Psoas muscle (tissue), 8 donors: Measurements from ENCODE around the gene ENDOV. TPM values are rescaled to one million over a fixed set of nuclear protein-coding genes. Genes with fewer than 3 reads are reported as not detected.

Source experiments
- ATAC-seq, 4 donors: fragments of 200-7000 bp; cut with Tn5 transposase; one replicate each; pipeline ENCODE4 v1.9.1; 2020; ENCODE audit warnings: moderate library complexity in 3 of 4, mild to moderate bottlenecking in 2 of 4
- DNase-seq, 2 donors: peaks; one replicate each; pipeline ENCODE4 v3.0.0-alpha.2; 2020
- H3K27ac ChIP-seq: fragments of 200-600 bp; one replicate; pipeline ENCODE4 v1.8.0; 2022
- H3K27me3 ChIP-seq, 3 donors: fragments of 200-600 bp in 1 of 3; one replicate each; pipeline versions ENCODE4 v1.6.1 to v1.8.0; 2013 to 2022; ENCODE audit warnings: low read length in 2 of 3, mild to moderate bottlenecking in 2 of 3, moderate library complexity in 1 of 3; ENCODE audit not compliant: insufficient read depth in 3 of 3
- H3K36me3 ChIP-seq, 2 donors: fragments of 200-600 bp in 1 of 2; one replicate each; pipeline versions ENCODE4 v1.6.1 to v1.8.0; 2013 to 2022; ENCODE audit warnings: low read depth in 1 of 2, mild to moderate bottlenecking in 1 of 2, moderate library complexity in 1 of 2; ENCODE audit not compliant: insufficient read depth in 1 of 2
- H3K4me1 ChIP-seq: fragments of 200-600 bp; one replicate; pipeline ENCODE4 v1.8.0; 2022
- H3K4me3 ChIP-seq: fragments of 200-600 bp; one replicate; pipeline ENCODE4 v1.8.0; 2022; ENCODE audit warnings: mild to moderate bottlenecking
- H3K9me3 ChIP-seq: fragments of 200-600 bp; one replicate; pipeline ENCODE4 v1.8.0; 2022
- WGBS, 3 donors: extraction: QIAGEN DNeasy Blood & Tissue Kit; methylation state at CpG; one replicate each; pipeline versions ENCODE4 v1.1.6 to v1.1.7; 2013; 5-methylcytosine and 5-hydroxymethylcytosine counted together
- intact Hi-C, 2 donors: fragments of 100-400 bp; cut with DNase I; formaldehyde crosslinking; loops; one replicate each; pipeline versions ENCODE4 v1.11.0 to v1.14.2; 2022
- polyA plus RNA-seq, 3 donors: library from polyadenylated mRNA; stranded (reverse); fragments of 200-250 nt; gene quantifications; one replicate each; pipeline ENCODE4 v1.2.3, GENCODE V29; 2013
- total RNA-seq, 4 donors: library from RNA; stranded (reverse); fragmentation: NEBNext Ultra II Directional in 2 of 4; extraction: Animal tissue kit (Norgen Biotek cat#: 25700) in 2 of 4; gene quantifications; one replicate each; pipeline versions ENCODE4 v1.2.1 to v1.2.4, GENCODE V29; 2021 to 2023
- TF ChIP-seq, protein P1 (sequence below): fragments of 200-600 bp; IDR thresholded peaks from one replicate; pipeline ENCODE4 v1.8.0; 2022; ENCODE audit warnings: antibody characterized with exemption
- donor health status: healthy with polysubstance abuse.
- donor health status: DM: no; HTN: no; CAD: no; lungs with moderate emphysema.
- donor health status: Bipolar disorder and iron deficiency.
- donor health status: healthy.
- donor health status: DM: yes; HTN: yes; CAD: no.
- donor health status: DM: no; HTN: no; CAD: no.
- donor health status: DM: no; HTN: no; CAD: no.
- donor health status: DM: yes; HTN: yes; CAD: no.

The ENDOV gene
- total and polyA plus RNA-seq, 7 donors = 12.0 to 24.3 (median 17.9) TPM

DNA sequence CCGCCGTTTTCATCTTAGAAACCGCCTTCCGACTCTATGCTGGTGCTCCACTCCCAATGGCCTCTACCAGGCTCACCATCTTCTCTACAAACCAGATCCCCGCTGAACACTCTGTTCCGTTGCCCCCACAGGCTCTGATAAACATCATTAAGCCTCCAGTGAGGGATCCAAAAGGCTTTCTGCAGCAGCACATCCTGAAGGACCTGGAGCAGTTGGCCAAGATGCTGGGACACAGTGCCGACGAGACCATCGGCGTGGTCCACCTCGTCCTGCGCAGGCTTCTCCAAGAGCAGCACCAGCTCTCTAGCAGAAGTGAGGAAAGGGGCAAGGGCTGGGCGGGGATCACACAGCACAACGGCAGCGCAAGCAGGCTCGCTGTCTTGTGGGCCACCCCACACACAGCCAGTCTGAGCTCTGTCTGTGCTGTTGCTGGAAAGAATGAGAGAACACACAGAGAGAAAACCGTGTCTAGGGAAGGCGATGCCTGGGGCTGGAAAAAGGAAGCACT lies 33.5 kb upstream of the ENDOV start:
- ATAC-seq (no peak), DNase-seq (peak in 1 of 2 donors; percentile 42)
- H3K4me3 ChIP-seq = no peak overlapping the region
- TF ChIP-seq, protein P1, sequence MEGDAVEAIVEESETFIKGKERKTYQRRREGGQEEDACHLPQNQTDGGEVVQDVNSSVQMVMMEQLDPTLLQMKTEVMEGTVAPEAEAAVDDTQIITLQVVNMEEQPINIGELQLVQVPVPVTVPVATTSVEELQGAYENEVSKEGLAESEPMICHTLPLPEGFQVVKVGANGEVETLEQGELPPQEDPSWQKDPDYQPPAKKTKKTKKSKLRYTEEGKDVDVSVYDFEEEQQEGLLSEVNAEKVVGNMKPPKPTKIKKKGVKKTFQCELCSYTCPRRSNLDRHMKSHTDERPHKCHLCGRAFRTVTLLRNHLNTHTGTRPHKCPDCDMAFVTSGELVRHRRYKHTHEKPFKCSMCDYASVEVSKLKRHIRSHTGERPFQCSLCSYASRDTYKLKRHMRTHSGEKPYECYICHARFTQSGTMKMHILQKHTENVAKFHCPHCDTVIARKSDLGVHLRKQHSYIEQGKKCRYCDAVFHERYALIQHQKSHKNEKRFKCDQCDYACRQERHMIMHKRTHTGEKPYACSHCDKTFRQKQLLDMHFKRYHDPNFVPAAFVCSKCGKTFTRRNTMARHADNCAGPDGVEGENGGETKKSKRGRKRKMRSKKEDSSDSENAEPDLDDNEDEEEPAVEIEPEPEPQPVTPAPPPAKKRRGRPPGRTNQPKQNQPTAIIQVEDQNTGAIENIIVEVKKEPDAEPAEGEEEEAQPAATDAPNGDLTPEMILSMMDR = no peak
- peaks cover 13 to 100% of the 10 kb centered on the region in 2 donors for H3K36me3 ChIP-seq
- no peaks in the 10 kb centered on the region for H3K9me3 ChIP-seq
- no peaks in the 10 kb centered on the region for H3K4me1 ChIP-seq
- H3K27ac ChIP-seq = no peak overlapping the region
- H3K27me3 ChIP-seq = no peaks in the 10 kb centered on the region
- WGBS, 3 donors = 93 to 96% (median 95%) methylated on average over 18 of the region's 18 CpGs
- intact Hi-C loops = no loop called here

DNA sequence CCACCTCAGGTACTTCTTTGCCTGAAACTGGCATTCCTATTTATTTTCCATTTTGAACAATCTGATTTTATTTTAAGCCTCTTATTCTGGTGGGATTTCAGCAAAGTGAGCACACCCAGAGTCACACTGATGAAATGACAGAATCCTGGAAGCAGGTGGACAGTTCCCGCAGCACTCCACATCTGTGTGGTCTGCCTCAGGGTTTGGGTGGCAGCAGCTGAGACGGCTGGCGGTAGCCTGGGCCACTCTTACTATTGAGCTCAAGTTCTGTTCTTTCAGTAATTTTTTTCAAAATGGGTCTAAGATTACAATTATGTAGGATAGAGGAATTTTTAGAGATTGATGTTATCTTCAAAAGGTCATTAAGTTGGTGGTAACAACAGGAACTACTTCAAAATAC lies 32.5 kb upstream of the ENDOV start:
- no peaks in the 10 kb centered on the region for H3K27me3 ChIP-seq
- ATAC-seq (no peak), DNase-seq (peak in 1 of 2 donors; percentile 8)
- H3K4me1 ChIP-seq = no peaks in the 10 kb centered on the region
- no peak overlapping the region for H3K27ac ChIP-seq
- TF ChIP-seq, protein P1 = no peak
- no peak overlapping the region for H3K4me3 ChIP-seq
- peaks cover 8 to 100% of the 10 kb centered on the region in 2 donors for H3K36me3 ChIP-seq
- intact Hi-C loops = no loop called here
- H3K9me3 ChIP-seq = no peaks in the 10 kb centered on the region
- 84 to 90% (median 87%) methylated on average over 3 of the region's 3 CpGs for WGBS, 3 donors

DNA sequence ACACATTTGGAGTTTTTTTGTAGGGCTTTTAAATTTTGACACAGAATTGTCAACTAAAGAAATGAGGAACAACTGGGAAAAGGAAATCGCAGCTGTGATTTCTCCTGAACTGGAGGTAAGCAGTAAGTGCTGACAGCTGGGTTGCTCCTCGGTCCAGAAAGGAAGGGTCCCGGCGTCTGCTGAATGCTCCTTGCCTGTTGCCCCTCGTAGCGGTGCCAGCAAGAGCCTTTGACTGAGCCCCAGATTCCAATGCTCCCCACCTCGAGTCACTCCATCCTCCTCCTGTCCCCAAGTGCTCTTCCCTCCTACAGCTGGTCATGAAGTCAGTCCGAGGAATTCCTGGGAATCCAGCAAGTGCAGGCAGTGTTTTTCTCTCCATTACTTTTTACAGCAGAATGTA lies 32.0 kb upstream of the ENDOV start:
- 65 to 76% (median 75%) methylated on average over 8 of the region's 8 CpGs for WGBS, 3 donors
- no peak for ATAC-seq
- no peaks in the 10 kb centered on the region for H3K9me3 ChIP-seq
- TF ChIP-seq, protein P1 = no peak
- peaks cover 6 to 100% of the 10 kb centered on the region in 2 donors for H3K36me3 ChIP-seq
- no peaks in the 10 kb centered on the region for H3K4me1 ChIP-seq
- DNase-seq = peak in 1 of 2 donors; percentile 41
- no peak overlapping the region for H3K4me3 ChIP-seq
- no peaks in the 10 kb centered on the region for H3K27me3 ChIP-seq
- H3K27ac ChIP-seq = no peak overlapping the region
- intact Hi-C loops = no loop called here

DNA sequence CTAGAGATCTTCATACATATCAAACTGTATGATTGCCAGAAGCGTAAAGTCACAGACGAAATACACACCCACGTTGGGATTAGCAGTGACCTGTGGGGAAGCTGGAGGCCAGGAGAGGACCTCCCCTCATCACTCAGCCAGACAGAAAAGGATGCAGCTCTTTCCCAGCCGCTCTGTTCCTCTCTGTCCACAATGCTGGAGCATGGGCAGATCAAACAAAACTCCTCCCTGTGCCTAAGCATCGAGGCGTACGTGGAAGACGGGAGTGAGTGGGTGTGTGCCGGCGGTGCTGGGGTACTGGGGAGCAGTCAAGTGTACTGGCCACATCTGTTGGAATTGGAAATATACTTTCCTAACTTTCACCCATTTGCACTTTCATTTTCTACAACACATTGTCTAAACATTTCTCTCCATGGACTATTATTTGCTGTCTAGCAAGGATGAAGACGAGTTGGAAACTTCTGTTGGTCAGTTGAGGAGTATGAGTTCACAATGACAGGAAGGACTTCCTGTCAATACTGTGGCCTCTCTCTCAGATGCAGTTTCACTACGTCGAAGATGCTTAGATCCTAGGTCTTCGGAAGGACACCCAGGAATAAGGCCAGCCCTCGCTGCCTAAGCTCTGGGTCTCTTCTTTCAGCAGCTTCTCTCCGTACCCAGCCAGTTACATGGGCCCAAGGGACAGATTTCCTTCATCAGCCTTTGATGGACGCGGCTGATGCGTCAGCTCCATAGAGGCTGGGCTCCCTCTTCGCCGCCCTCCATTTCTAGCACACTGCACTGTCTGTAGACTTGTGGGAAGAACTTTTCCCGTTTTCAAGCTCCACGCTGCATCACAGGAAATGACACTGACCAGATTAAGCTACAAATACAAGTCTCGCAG lies 30.6 kb upstream of the ENDOV start:
- peak in 1 of 2 donors; percentile 12 for DNase-seq
- WGBS, 3 donors = 75 to 83% (median 79%) methylated on average over 24 of the region's 24 CpGs
- H3K36me3 ChIP-seq = peaks cover 8 to 100% of the 10 kb centered on the region in 2 donors

More for the DNA sequence above, 30.6 kb upstream of the ENDOV start:
- intact Hi-C loops = no loop called here
- no peak overlapping the region for H3K4me3 ChIP-seq
- ATAC-seq = no peak
- H3K27ac ChIP-seq = no peak overlapping the region
- no peaks in the 10 kb centered on the region for H3K4me1 ChIP-seq
- no peaks in the 10 kb centered on the region for H3K9me3 ChIP-seq
- H3K27me3 ChIP-seq = no peaks in the 10 kb centered on the region
- TF ChIP-seq, protein P1 = no peak
